HG02943 (cell line): Measurements from ENCODE around the gene CETN3.

Experiments used
- ATAC-seq: cut with Tn5 transposase; IDR thresholded peaks from one replicate; pipeline ENCODE4 v1.9.1; 2021; ENCODE audit warnings: mild to moderate bottlenecking, low read depth, moderate library complexity; ENCODE audit not compliant: unreplicated experiment

CETN3 gene

GRCh38 chr5:90409318-90410177 is at the start of gene CETN3:
Gene CETN3, minus strand, starts transcription at chr5:90409756. Its CDS starts 95 bp downstream, at chr5:90409661.
- peak; percentile 96 for ATAC-seq

GRCh38 chr5:90446961-90447360 is 37.4 kb upstream of the CETN3 start:
- ATAC-seq, result no peak

- no peak for ATAC-seq
Observed at GRCh38 chr5:90440644-90441043, 31.1 kb upstream of the CETN3 start.

DNA sequence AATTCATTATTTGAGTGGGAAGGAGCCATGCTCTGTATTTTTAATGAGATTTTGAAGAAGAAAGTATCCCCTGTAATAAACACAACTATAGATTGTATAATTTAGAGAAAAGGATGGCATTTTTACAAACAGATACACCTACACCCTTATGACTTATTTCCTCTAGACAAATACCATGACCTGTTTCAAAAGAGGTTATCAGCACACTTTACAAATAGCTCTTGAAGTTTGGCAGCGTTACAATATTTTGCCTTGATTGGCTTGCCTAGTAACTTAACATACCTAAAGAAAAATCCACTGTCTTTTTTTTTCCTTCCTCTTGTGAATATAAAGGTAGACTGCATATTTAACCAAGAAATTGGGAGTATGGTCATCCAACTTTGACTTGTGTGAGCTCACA is 28.5 kb upstream of the CETN3 start:
- no peak for ATAC-seq

GRCh38 chr5:90437663-90438062 is 28.1 kb upstream of the CETN3 start:
- no peak for ATAC-seq

DNA sequence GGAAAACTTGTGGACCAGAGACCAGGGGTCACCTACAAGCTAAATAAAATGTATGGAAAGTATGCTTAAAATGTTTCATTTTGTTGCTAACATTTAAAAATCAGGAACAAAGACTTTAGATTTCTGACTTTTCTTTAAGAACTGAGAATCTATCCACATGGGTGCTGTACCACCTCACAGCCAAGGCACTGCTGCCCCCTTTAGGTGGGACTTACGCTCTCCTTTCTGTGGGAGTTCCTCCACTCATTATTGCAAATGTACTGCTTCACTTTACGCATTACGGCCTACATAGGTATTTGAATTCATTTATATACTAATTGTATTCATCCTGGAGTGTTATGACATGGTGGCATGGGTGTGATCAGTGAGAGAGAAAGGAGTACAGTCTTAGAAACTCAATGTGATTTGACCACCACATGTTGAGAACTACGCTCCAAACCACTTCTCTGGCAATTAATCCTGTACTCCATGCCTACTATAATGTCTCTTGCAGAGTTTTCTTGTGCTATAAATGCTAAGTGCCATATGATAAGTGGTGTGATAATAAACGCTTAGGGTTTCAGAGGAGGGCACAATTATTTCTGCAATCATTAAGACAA is 24.7 kb upstream of the CETN3 start:
- peak; percentile 72 for ATAC-seq

DNA sequence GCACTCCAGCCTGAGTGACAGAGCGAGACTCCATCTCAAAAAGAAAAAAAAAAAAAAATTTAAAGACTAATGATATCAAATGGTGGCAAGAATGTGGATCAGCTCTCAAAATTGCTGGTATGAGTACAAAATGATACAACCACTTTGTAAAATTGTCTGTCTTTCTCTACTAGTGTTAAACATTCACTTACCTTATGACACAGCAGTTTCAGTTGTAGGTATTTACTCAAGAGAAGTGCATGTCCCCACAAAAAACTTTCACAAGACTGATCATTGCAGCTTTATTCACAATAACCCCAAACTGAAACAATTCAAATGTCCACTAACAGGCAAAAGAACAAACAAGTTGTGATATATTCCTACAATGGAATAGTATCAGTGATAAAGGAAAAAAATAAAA is 14.7 kb upstream of the CETN3 start:
- ATAC-seq, result no peak

GRCh38 chr5:90421136-90421535 is 11.6 kb upstream of the CETN3 start:
- ATAC-seq, result no peak

GRCh38 chr5:90418214-90418613 is 8.7 kb upstream of the CETN3 start:
- ATAC-seq, result no peak

- ATAC-seq, result no peak
Observed at GRCh38 chr5:90410178-90410762, 714 bp upstream of the CETN3 start.

DNA sequence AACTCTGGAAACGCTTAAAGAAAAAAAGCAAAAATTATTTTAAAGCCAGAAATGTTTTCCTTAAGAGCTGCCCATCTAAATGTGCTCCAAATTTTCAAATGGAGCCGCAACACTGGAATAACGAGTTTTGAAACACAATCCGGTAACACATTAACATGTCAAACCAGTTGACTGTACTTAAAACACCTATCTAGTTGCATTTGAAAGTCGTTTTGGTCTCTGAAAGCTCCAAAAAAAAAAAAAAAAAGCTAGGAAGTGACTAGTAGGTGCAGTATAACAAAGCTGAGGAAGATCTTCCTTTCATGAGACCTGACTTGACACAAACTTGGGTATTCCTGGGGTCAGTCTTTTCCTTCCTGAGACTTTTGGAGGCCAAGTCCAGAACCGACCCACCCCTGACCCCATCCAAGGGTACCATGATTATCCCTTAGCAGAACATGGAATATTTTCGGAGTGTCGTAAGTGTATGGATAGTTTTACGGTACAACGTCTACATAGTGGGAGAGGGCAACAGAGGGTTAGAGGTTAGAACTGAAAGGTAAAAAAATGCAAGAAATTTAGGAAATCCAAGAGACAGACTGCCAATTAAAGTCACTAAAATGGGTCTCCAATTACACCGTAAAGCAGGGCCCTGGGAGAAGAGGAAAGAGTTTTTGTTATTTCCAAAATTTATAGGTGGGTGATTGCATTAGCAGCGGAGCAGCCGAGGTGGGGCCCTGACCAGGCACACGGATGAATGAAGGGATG is 812 bp downstream of the CETN3 start:
- ATAC-seq, result peak; percentile 0

DNA sequence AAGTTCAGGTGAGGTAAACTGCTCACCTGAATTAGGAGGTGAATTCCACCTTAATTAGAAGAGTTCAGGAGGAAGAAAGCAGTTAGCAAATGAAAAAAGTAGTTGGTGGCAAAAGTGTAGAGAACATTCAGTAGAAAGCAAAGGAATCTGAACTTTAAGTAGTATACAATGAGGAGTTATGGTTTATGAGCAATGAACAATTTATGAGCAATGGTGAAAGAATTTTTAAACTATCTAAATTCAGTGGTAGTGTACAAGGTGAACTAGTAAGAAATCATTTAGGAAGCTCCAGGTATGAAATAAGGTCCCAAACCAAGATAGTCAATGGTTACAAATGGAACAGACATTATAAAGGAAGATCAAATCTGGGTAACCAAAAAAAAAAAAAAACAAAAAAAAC is 3.1 kb downstream of the CETN3 start:
- ATAC-seq, result no peak

- no peak for ATAC-seq
Observed at GRCh38 chr5:90402521-90403255, 6.9 kb downstream of the CETN3 start.

DNA sequence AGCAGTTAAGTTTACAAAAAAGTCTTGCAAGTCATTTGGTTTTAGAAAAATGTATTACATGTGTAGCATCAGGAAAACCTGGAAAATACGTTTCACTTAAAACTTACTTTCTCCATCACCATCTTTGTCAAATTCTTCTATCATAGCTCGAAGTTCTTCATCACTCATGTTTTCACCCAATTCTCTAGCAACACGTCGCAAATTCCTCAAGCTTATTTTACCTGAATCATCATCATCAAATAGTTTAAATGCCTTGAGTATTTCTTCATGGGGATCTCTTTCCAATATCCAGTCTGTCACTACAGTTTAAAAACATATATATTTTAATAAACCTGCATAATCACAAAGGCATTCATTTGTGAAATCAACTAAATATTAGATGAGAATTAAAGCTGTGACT is 10.3 kb downstream of the CETN3 start:
- no peak for ATAC-seq

DNA sequence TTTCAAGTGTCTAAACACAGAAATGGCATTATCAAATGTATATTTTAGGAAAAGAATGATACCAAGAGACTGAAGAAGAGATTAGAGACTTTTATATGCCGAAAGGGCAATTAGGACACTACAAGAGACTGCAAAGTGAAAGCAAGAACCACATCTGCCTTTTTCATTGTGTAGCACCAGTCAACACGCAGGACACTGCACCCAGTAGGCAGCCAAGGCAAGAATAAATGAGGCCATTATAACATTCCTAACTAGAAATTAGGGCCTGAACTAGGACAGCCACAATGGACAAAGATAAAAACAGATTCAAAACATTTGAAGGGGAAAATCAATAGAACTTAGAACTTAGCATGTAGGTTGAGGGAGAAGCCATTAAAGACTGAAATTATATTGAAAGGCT is 10.8 kb downstream of the CETN3 start:
- ATAC-seq, result no peak

DNA sequence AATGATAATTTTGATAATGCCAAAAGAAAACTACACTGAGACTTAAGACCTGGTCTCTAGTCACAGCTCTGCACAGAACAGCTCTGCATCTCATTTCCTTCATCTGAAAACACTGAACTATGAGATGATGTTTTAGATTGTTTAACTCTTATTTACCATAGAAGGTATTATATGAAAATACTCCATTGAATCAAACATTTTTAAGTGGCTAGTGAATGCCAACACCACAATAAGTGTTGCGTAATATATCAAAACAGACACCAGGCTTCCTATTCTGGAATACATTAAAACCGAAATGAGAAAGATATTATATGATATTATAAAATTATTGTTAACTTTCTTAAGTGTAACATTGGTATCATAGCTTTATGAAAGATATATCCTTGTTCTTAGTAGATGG is 14.6 kb downstream of the CETN3 start:
- ATAC-seq, result no peak

DNA sequence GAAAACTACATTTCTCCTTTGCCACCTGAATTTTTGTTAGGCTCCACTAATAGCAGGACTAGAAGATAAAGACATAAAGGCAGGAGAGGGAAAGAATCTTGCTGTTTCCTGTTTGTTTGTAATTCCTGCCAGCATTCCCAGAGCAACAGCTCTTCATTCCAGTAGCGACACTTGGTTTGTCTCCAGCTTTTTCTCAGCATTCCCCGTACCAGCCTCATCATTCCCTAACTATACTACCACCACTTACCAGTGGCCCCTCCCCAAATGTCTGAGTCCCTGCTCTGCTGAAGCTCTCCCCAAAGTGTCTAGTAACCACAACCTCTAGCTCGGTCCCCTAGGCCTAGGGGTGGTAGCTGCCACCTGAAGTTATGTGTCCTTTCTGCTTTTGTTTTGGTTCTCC is 18.6 kb downstream of the CETN3 start:
- ATAC-seq, result no peak

DNA sequence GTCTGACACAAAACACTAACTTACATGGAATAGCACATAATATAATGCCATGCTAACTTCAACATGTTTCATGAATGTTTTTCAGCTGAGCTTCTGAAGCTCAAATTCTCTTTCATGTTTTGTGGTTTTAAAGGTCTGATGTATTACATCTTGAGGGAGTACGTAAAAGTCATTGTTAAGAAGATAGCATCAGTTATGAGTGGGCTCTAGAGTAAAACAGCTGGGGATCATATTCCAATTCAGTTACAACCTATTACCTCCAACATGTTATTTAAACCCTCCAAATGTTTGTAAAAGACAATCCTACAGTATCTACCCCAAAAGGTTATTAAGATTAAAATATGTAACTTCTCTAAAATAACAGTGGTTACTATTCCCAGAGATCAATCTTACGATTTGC is 19.2 kb downstream of the CETN3 start:
- no peak for ATAC-seq

DNA sequence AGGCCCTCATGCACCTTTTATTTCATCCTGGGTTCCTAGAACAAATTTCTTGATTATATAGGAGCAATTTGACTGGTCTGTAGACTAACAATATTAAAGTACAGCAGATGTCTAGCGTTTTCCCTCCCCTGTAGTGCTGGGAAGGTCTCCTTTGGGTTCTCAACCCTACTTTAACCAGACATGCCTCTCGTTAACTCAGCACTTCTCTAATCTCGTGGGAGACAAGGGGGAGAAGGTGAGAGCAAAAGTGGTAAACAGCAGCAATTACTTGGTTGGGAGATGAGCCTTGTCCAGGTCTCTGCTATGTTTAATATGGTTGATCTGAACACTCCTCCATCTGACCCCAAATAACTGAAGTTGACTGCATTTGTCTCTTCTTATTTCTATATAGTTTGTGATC is 22.0 kb downstream of the CETN3 start:
- ATAC-seq, result no peak

DNA sequence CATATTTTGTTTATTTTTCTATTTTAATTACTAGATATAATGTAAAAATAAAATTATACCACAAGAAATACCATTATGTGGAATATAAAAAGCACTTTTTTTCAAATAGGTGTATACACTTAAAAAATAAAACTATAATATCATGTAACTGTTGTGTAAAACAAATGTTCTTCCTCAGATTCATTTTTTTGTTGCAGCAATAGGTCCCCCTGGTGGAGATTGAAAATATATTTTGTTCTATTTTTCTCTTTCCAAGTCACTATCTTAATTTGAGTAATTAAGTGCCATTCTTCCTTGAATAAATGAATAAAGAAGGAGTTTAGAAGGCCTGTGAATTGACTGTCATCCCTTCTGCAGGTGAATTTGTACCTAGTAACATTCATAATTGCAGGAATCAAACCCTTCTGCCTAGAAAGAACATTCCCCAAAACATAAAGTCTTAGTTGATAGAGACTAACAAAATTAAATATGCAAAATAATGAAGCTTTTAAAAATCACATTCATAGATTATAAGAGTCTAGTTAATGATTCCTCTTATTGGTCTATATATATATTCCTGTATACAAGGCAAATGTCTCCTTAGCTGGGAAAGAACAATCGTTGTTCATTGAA is 23.4 kb downstream of the CETN3 start:
- ATAC-seq, result no peak
